ENCODE data around the gene CSMD2.
"Not testable (repeated sequence)": the region's sequence is repeated elsewhere in the genome, so short reads cannot be mapped to it uniquely, and the experiment has no call there.

The CSMD2 gene

GRCh38 chr1:33515607-33516006, 649.4 kb downstream of the CSMD2 start:
- no peak for DNase-seq

DNA sequence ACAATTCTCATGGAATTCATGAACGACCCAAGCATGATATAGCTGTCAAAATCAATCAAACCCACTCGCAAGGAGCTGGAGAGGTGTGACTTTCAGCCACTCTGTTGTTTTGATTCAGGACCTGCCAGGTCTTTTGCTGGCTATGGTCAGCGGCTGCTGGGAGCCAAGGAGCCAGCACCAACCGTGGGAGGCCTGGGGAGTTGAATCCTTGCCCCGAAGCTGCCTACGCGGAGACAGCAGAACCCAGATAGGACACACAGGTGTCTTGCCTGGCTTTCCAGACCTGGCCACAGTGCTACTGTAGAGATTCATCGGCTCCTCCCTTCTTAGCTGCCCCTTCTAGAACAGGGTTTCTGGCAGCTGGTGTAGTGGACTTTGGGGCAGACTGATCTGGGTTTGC, 649.9 kb downstream of the CSMD2 start:
- DNase-seq, result no peak

DNA sequence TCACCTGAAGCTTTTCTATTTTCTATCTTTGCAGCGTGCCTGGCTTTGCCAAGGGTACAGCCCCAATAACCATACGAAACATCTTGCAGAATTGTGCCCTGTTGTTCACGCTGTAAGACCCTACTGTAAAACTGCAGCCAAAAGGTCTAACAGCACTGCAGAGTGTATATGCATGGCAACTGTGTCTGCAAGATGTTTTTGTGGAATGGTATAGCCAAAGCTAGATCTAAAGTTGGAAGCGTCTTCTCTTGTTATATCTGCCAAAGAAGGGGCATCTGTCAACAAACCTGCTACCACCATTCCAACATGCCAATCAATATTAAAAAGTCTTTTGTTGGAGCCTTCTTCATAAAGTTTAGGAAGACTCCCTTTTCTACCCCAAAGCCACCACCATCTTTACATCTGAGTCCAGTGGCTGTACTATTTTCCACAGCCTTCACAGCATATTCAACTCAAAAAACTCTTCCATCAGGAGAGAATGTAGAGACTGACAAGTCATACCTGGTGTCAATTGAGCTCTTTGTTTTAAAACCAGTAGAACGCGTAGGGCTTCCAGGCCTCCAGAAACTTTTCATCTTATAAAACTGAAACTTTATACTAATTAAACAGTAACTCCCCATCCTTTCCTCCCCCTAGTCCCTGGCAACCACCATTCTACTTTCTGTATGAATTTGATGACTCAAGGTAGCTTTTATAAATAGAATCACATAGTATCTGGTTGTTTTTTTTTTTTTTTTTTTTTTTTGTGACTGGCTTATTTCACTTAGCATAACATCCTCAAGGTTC, 652.6 kb downstream of the CSMD2 start:
- no peak for DNase-seq

DNA sequence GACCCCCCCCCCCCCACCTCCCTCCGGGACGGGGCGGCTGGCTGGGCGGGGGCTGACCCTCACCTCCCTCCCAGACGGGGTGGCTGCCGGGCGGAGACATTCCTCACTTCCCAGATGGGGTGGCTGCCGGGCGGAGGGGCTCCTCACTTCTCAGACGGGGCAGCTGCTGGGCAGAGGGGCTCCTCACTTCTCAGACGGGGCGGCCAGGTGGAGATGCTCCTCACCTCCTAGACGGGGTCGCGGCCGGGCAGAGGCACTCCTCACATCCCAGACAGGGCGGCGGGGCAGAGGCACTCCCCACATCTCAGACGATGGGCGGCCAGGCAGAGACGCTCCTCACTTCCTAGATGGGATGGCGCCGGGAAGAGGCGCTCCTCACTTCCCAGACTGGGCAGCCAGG, 655.8 kb downstream of the CSMD2 start:
- not testable (repeated sequence) for DNase-seq

GRCh38 chr1:33508151-33508550, 656.9 kb downstream of the CSMD2 start:
- no peak for DNase-seq

DNA sequence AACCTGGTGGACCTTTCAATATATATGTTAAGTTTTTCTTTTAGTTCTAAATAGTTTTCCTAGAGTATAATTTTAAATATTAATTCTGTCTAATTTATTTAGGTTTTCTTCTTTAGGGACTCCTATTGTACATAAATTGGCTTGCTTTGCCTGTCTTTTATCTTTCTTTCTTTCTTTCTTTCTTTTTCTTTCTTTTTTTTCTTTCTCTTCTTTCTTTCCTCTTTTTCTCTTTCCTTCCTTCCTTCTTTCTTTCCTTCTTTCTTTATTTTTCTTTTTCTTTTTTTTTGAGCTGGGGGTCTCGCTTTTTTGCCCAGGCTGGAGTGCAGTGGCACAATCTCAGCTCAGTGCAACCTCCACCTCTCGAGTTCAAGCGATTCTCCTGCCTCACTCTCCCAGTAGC, 657.4 kb downstream of the CSMD2 start:
- DNase-seq, result no peak

DNA sequence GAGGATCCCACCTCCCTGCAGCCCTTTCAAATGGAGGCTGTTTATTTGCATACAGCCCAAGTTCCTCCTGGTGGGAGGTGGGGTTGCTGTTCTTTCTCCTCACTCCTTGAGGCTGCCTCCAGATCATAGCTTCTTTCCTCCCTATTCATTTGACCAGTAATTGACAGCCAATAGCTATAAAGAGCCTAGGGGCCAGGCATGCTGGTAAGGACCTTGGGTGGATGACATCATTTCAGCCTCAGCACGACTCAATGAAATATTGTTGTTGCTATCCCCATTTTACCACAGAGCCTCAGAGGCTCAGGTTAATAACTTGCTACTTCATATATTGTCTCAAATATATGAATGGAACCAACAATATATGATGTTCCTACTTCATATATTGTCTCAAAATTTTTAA, 661.5 kb downstream of the CSMD2 start:
- DNase-seq, result no peak

DNA sequence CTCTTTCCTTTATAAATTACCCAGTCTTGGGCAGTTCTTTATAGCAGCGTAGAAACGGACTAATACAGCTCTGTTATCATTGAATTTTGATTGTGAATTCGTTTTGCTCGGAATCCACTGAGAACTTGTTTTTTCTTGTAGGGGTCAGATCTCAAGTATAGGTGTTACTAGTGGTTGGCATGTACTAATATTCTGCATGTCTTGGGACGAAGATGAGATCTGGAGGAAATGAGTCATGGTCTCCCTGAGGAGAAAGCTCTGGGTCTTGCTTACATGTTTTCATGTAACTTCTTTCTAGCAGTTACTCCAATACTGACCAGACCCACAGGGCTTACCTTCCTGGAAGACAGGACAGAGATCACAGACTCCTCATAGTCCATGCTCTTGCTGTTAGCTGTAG, 662.3 kb downstream of the CSMD2 start:
- no peak for DNase-seq

GRCh38 chr1:33501774-33502173, 663.3 kb downstream of the CSMD2 start:
- DNase-seq, result no peak

DNA sequence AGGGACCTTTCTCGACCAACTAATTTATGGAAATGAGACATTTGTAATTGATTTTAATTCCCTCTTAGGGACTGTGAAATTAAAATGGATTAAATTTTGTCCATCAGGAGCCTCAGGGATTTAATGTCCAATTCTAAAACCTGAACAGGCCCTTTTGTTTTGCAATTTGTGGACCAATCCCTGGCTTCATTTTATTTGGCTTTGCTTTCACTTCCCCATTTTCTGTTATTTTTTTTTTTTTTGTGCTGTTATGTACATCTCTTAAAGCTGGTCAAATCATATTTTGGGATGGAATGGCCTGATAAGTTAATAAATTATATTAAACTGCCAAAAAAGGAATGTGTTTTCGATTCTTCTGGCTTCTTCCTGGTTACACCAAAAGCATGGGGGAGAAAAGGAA, 663.7 kb downstream of the CSMD2 start:
- no peak for DNase-seq

DNA sequence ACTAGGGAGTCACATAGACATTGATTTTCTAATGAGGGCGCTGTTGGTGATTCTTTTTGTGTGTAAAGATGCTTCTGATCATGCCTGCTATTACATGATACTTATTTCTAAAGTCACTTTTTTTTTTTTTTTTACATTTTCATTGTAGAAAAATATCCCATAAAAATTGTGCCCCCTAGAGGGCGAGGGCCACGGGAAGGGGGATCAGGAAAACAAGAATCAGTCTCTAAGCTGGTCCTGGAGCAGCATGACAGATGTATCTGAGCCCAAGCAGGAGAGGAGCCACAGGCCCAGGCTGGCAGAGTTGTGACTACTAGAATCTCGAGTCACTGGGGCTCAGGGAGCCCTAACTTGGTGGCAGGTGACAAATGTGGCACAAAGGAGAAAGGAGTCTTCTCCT, 664.5 kb downstream of the CSMD2 start:
- no peak for DNase-seq

GRCh38 chr1:33497410-33497809, 667.6 kb downstream of the CSMD2 start:
- DNase-seq, result no peak

DNA sequence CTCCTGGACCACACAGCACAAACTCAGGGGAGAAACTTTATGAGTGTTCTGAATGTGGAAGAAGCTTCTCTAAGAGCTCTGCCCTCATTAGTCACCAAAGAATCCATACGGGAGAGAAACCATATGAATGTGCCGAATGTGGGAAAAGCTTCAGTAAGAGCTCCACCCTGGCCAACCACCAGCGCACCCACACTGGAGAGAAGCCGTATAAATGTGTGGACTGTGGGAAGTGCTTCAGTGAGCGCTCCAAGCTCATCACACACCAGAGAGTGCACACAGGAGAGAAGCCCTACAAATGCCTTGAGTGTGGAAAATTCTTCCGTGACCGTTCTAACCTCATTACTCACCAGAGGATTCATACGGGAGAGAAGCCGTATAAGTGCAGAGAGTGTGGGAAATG, 670.1 kb downstream of the CSMD2 start:
- no peak for DNase-seq

- DNase-seq, result no peak
Measured at GRCh38 chr1:33488624-33489023, 676.4 kb downstream of the CSMD2 start.

GRCh38 chr1:33482412-33482811, 682.6 kb downstream of the CSMD2 start:
- DNase-seq, result no peak

DNA sequence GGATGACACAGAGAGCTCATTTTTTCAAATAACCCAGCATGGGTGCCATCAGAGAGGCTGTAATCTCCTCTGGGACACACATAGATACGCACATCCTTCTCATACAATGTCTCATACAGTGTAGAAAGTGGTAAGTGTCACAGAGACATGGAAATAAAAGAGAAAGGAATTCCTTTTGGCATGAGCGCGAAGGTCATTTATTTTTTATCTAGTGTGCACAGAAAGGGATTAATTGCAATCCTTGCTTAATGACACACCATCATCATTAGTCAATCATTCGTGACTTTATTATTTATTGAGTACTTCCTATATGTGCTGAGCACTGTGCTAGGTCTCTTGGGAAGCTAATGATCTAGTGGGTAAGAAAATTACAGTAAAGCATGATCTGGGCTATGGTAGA, 687.6 kb downstream of the CSMD2 start:
- no peak for DNase-seq

GRCh38 chr1:33473900-33474299, 691.1 kb downstream of the CSMD2 start:
- DNase-seq, result no peak

DNA sequence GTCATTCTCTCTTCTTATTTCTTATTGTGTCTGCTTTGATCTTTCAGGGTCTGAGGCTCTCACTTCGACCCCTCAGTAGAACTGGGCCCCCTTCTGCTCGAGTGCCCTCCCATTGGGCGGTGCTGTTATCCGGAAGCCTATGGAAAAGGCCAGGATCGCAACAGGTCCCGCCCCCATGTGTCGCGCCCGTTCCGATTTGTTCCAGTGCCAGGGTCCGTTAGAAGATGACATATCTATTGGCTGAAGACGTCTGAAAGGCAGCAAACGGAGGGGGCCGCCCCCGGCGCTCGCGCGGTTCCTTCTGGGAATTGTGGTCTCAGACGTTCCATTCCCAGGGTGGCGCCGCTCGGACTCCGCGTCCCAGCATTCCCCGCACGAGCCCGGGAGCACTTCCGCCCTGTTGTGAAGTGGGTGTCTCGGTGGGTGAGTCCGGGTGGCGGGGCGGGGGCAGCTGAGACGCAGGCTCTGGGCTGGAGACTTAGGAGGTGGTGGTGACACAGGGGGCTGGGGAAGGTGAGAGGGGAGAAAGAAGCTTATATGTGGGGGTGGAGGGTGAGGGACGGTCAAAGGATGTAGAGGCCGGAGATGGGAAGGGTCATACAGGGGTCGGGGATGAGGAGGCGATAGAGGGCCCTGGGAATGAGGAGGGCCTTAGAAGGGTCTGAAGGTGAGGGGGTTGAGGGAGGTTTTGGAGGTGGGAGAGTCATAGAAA, 692.6 kb downstream of the CSMD2 start, which contains the start of gene ZSCAN20:
Gene ZSCAN20 (plus strand): TSS at position 377 of the 712 bp plus-strand sequence. CDS start 6,644 bp downstream, outside the sequence.
- DNase-seq, result peak; percentile 61 to 77 (median 67)

DNA sequence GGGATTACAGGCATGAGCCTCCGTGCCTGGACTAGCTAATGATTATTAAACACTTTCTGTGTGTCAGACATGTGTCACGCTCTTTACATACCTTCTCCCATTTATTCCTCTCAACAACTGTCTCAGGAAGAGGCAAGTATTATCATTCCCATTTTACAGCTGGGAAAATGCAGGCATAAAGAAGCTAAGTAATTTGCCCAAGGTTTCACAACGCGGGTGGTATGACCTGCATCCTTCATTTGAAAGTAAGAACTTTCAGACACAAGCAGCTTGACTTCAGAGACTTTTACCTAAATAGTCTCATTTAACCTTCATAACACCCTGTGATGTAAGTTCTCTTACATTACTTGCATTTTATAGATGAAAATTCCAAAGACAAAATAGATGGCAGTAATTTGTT, 693.6 kb downstream of the CSMD2 start:
- DNase-seq, result no peak

- DNase-seq, result peak in 3 of 4 experiments; percentile 5 to 21 (median 13)
Measured at GRCh38 chr1:33470495-33471012, 694.5 kb downstream of the CSMD2 start.

GRCh38 chr1:33469691-33470090, 695.3 kb downstream of the CSMD2 start:
- no peak for DNase-seq

DNA sequence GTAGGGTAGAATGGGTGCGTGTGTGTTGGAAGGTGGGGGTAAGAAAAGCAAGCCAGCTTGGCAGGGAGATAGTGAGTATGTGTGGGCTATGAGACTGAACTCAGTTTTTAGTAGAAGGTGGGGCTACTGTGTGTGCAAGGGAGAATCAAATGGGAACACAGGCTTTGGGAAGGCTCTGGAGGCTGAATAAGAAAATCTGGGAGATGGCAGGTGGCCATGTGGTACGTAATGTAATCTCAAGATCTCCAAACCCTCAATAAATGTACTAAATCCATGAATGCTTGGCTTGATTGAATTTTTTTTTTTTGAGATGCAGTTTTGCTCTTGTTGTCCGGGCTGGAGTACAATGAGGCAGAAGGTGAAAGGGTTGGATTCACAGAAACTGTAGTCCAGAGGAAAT, 696.1 kb downstream of the CSMD2 start:
- no peak for DNase-seq

DNA sequence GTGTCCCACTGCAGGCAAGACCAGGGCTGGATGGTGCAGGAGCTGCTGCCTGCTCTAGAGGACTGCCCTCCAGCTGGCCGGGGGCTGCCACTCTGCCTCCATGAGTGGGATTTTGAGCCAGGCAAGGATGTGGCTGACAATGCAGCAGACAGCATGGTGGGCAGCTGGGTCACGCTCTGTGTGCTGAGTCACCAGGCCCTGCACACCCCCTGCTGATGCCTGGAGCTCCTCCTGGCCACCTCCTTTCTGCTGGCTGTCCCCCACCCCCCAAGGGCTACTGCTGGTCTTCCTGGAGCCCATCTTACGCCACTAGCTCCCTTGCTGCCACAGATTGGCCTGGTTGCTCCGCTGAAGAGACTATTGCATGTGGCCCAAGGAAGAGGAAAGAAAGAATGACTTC, 696.5 kb downstream of the CSMD2 start:
- no peak for DNase-seq

DNA sequence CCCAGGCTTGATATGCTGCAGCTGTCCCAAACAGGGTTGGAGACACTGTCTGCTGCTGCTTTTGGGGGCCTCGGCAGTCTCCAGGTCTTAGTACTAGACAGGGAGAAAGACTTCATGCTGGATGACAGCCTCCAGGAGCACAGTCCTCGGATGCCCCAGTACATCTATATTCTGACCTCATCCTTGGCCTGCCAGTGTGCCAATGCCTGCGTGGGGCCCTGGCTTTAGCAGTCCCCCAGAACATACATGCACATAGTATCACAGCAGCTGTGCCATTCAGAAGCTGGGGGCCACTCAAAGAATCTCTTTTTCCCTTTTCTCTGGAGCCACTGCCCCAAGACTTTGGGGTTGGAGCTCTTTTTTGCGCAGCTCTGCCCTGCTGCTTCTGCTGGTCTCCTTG, 697.0 kb downstream of the CSMD2 start:
- no peak for DNase-seq

Data from activated CD4-positive, CD25-positive, alpha-beta regulatory T cell (primary cell).